Activated CD8-positive, alpha-beta memory T cell treated with anti-CD3 and anti-CD28 coated beads for 36 hours (primary cell): ENCODE measurements around the gene CEND1. TPM values are rescaled to one million over a fixed set of nuclear protein-coding genes. Genes with fewer than 3 reads are reported as not detected.

Experiments
- CTCF ChIA-PET: fragments of 350-600 bp; sonication (Branson Sonifier 250); formaldehyde crosslinking; loops from one replicate; lab custom pipeline; 2021; ENCODE audit warnings: antibody characterized with exemption; lab: Charles Lee
- POLR2A ChIA-PET: fragments of 350-600 bp; sonication (Branson Sonifier 250); formaldehyde crosslinking; loops from one replicate; lab custom pipeline; 2021; ENCODE audit warnings: antibody characterized with exemption; lab: Charles Lee
- total RNA-seq, 2 experiments: library from RNA; stranded (reverse); gene quantifications; one replicate each; pipeline ENCODE4 v1.2.3, GENCODE V29; 2021

The CEND1 gene
- total RNA-seq, 2 experiments from 2014 or later, result 1.3 to 1.4 TPM

DNA sequence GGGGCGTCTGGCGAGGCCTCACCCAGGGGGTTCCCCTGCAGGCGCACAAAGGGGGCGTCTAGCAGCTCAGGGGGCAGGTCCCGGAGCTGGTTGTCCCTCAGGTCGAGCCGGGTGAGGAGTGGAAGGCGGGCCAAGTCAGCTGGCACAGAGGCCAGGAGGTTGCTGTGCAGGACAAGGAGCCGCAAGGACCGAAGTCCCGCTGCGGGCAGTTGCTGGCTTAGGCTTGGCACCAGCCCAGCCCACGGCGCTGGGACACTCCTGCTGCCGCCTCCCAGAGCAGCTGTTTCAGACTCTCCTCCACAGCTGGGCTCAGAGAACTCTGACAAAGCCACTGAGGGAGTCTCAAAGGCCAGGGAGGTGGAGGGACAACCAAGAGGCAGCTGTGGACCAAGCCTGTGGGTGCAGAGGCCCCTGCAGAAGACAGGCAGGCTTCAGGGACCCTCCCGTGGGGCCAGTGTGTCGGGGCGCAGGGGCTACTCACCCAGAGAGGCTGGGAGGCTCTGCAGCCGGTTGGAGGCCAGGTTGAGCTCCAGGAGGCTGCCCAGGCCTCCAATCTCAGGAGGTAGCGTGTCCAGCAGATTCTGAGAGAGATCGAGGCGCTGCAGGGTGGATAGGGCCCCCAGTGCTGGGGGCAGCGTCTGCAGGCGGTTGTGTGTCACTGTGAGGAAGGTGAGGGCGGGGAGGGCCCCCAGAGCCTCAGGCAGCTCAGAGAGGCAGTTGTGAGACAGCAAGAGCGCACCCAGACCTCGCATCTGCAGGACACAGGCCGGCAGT is 13.0 kb upstream of the CEND1 start:
- ChIA-PET POLR2A (interaction anchor here (0.6 kb wide), 1 partner anchor 8 kb away, joined by 5 read pairs; no protein-coding TSS in a partner anchor), CTCF (no interaction called here)

DNA sequence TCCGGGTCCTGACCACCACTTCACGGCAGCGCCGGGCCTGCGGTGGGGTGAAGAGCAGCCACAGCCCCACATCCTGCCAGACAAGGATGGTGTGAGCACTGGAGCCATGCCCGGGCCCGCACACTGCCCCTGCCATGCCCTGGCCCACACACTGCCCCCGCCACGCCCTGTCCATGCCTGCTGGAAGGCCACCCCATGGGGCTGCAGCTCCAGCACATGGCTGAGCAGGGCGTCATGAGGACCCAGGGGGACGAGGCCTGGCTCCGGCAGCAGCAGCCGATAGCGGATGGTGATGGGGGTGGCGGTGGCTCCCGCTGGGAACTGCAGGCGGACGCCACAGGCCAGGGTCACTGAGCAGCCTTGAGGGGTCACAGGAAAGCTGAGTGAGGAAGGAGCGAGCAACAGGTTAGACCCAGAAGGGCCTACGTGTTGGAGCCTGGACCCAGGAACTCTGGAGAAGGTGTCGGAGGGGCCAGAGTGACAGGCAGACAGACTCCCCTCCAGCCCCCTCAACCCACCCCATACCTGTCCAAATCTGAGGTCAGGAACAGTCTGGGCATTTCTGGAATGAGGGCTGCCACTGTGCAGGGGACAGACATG is 12.2 kb upstream of the CEND1 start:
- CTCF ChIA-PET, result no interaction called here

DNA sequence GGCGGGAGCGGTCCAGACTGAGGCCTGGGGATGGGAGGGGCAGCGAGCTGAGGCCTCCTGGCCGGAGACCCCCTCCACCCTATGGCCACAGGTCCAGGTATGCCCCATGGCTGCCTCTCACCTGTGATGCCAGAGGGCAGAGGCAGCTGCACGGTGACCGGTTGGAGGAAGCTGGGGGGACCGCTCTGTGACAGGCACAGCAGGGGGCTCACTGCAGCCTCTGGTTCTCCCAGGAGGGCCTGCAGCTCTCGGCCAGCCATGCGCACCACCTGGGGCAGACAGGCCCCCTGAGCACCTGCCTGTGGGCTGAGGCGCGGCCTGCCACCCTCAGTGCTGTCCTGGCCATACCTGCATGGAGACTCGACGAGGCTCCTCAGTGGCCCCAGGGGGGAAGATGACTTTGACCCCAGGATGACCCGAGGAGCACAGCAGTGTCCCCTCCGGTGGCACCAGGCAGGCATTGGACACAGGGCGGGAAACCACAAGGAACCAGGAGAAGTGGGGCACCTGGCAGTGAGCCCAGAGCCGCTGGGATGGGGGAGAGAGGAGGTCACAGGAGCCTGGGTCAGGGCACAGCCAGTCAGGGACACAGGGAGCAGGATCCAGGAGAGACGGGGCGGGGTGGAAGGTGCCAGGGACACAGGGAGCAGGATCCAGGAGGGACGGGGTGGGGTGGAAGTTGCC is 11.3 kb upstream of the CEND1 start:
- ChIA-PET CTCF (no interaction called here), POLR2A (no interaction called here)

More for the DNA sequence above, 12.2 kb upstream of the CEND1 start:
- POLR2A ChIA-PET, result no interaction called here

DNA sequence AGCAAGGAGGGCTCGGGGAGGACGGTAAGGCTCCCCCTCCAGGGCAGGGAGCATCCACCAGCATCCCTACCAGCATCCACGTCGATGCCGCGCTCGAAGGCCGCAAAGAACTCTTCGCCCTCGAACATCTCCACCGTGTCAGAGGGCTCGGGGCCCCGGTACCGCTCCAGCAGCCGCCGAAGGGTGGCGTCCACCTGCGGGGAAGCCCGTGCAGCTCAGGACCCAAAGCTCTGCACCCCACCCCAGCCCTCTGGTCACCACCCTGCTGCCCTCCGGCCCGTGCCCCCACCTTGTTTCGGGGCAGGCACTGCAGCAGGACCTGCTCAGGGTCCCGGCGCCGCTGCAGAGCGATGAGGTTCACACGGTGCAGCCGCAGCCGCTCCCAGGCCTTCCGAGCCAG is 10.6 kb upstream of the CEND1 start:
- CTCF ChIA-PET, result no interaction called here
- POLR2A ChIA-PET, result no interaction called here

DNA sequence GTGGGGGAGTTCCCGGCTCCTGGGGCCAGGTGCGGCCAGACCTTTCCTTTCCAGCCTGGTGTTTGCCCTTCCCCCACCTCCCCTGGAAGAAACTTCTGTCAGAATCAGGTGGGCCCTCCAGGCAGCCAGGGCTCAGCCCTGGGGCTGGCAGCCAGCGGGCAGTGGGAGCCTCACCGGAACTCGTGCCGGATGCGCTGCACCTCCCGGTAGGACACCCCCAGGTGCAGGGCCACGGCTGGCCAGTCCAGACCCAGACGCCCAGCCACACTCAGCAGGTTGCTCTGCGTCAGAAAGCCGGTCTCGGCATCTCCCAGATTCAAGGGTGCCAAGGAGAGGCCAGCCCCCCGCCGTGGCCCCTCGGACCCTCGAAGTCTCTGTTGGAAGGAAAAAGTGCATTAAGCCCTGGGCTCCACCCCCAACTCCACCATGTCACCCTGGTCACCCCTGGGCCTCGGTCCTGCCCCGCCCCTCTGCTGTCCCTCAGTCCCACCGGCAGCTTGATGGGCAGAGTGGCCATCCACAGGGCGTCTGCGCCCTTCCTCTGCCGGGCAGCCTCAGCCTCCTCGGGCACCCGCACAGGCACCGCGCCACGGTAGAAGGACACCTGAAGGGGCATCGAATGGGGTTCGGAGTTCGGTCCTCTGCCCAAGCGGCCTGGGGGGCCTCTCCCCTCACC is 9.9 kb upstream of the CEND1 start:
- ChIA-PET CTCF (interaction anchor here (1.0 kb wide), 1 partner anchor 8 kb away, joined by 5 read pairs; no protein-coding TSS in a partner anchor), POLR2A (no interaction called here)

DNA sequence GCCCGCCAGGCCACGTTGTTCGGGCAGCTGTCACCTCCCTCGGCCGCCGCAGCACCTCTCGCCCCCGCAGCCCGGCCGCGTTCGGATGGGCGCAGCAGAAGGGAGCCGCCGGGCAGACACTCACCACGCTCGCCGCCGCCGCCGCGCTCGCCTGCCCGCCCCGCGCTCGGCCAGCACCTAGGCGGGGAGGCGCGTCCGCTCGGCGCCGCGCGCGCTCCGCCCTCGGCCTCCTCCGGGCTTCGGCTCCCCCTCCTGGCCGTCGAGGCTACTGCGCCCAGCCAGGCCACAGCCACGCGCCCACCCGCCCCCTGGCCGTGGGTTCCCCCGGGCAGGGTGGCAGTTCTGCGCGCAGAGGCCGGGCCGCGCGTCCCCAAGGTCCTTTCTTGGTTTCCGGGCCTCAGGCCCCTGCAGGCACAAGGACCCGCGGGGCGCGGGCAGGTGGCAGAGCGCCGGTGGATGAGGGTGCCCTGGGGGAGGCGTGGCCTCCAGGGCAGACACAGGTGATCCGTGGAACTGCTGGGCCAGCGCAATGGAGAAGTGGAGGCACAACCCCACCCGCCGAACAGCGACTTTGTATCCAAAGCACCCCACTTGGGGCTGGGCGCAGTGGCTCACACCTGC is 8.3 kb upstream of the CEND1 start, which contains the start of gene SLC25A22:
Gene SLC25A22 (minus strand): TSS at position 189 of the 621 bp plus-strand sequence. CDS start 3,275 bp downstream, outside the sequence.
- POLR2A ChIA-PET, result no interaction called here
- CTCF ChIA-PET, result interaction anchor here (1.0 to 2.6 kb wide), 3 partner anchors 9 to 34 kb away, joined by 3 to 10 read pairs (median 5); partner anchors contain the start of genes CD151 and GATD1

DNA sequence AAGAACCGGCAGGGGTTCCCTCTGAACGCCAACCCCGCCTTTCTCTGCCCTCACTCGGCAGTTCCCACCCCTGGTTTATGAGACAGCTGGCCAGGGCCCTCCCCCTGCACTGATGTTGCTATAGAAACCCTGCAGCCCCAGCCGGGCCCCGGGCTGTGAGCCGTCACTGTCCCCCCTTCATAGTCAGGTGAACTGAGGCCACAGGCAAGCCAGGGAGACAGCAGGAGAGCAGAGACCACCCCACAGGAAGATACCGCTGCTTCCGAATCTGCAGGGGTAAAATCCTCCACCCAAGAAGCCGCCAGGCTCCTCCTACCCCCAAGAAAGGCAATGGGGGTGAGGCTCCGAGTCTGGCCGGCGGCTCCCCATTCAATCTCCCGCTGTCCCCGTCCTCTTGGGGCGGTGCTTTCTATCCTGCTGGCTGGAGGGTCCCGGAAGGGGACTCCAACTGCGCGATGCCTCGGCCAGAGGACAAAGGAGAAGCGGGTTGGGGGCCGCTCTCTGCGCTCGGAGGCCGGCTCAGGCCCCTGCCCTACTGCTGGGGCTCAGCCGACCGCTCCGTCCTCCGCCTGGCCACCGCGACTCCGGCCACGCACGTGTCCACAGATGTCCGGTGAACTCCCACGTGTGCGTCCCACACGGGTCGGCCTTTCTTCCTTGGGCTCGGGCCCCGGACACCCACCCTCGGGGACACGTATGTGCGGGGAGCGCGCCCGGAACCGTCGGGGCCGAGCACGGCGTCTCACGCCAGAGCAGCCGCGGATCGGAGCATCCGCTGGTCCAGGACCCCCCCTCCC is 7.6 kb upstream of the CEND1 start:
- CTCF ChIA-PET, result interaction anchor here (2.6 kb wide), 1 partner anchor 20 kb away, joined by 10 read pairs; the partner anchor contains the start of gene GATD1
- POLR2A ChIA-PET, result interaction anchor here (0.6 to 0.8 kb wide), 2 partner anchors 12 to 13 kb away, joined by 3 to 4 read pairs; partner anchors contain the start of gene RPLP2

DNA sequence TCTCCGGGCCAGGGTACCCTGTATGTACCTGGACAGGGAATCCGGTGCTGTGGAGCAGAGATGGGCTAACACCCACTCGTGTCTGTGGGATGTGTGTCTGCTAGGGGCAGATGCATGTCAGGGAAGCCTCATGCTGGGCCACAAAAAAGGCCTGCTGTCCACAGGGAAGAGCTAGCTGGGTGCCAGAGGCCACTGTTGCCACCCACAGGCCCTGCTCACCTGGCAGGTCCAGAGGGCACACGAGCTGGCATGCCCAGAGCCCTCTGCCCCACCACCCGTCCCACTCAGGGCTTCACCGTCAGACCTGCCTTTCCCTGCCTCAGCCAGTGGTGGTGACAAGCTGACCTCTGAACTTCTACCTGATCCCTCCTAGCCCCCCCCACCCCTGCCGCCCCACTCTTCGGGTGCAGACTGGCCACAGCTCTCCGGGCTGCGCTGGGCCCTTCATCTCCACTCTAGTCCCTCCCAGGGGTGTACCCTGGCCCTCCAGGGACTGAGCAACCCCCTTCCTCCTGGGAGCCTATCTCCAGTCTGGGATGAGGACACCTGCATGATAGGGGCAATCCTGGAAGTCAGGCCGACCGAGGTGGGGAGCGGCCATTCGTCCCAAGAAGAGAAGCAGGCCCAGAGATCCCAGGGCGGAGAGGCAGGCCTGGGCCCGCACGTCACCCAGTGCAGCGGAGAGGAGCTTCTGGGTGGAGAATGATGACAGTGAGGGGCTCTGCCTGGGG is 6.8 kb upstream of the CEND1 start:
- POLR2A ChIA-PET, result interaction anchor here (0.6 to 0.9 kb wide), 3 partner anchors 13 to 48 kb away, joined by 3 to 4 read pairs (median 3); partner anchors contain the start of gene RPLP2
- CTCF ChIA-PET, result interaction anchor here (0.8 to 2.6 kb wide), 2 partner anchors 20 to 29 kb away, joined by 4 to 10 read pairs; partner anchors contain the start of gene GATD1

DNA sequence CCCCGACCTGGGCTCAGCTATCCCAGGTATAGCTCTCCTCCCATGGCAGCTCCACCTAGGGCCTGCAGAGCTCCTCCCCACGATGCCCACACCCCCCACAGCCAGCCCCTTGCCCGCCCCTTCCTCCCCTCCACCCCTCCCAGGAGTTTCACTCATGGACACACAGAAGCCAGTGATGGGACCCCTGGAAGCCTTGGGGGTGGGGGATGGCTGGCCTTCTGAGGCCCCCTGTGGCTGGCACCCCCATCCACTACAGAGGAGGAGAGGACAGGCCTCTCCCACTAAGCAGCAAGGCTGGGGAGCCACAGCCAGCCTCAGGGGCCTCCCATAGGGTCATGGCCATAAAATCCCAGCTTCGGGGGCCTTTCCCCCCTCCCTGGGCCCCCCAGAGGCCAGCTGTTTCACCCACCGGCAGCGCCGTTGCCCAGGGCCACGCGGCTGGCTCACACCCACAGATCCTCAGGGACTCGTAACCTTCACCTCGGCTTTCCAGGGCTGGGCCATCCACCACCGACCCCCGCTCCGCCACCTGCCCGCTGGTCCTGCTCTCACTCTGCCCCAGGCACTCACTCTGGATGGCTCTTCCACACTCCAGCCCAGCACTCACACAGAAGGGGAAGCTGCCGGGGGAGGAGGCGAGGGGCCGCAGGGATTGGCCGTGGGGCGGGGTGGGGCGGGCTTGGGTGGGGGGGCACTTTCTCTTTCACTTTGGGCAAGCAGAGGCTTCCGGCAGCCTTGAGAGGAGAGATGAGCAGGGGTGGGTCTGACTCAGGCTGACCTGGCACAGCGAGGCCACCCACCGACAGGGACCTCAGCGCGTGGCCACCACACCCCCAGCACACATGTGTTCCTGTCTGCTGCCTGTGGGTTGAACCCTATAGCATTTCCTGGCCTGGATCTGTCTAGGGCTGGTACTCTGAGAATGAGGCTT is 6.0 kb upstream of the CEND1 start:
- POLR2A ChIA-PET, result interaction anchor here (0.5 to 0.9 kb wide), 2 partner anchors 15 to 47 kb away, joined by 3 to 5 read pairs; no protein-coding TSS in a partner anchor

DNA sequence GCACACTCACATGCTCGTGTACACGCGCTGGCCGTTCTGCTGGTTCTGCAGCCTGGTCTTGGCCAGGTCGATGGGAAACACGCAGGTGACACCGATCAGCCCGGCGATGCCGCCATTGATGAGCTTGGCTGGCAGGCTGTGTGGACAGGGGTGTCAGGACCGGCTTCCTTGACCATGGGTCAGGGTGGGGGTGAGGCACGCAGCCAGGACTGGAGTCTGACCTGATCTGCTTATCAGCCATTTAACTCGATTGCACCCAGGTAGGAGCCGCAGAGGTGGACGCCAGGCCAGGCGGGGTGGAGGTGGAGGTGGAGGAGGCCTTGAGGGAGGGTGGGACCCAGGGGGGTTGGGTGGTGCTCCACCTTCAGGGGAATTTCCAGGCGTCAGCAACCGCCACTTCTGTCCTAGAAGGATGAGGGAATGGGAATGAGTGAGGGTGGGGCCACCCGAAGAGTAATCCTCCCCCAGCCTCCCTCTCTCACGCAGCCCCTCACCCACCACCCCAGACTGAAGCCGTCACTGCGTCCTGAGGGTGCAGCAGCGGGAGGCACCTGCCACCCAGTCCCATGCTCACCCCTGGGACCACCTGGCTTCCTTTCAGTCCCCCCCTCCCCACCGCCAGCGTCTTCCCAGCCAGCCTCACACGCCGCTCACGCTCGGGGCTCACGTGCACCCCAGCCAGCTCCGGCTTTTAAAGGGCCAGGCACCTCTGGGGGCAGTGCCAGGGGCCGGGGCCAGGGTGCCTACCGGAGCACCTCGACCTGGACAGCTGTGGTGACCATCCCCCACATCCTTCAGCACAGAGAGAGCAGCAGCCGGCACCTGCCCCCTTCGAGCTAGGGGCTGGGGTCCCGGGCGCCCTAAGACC is 5.1 kb upstream of the CEND1 start:
- ChIA-PET CTCF (interaction anchor here (0.9 kb wide), 1 partner anchor 49 kb away, joined by 3 read pairs; no protein-coding TSS in a partner anchor), POLR2A (interaction anchor here (0.5 kb wide), 1 partner anchor 16 kb away, joined by 5 read pairs; no protein-coding TSS in a partner anchor)

More for the DNA sequence above, 6.0 kb upstream of the CEND1 start:
- CTCF ChIA-PET, result interaction anchor here (0.8 to 2.6 kb wide), 3 partner anchors 19 to 50 kb away, joined by 3 to 10 read pairs (median 4); partner anchors contain the start of gene GATD1

DNA sequence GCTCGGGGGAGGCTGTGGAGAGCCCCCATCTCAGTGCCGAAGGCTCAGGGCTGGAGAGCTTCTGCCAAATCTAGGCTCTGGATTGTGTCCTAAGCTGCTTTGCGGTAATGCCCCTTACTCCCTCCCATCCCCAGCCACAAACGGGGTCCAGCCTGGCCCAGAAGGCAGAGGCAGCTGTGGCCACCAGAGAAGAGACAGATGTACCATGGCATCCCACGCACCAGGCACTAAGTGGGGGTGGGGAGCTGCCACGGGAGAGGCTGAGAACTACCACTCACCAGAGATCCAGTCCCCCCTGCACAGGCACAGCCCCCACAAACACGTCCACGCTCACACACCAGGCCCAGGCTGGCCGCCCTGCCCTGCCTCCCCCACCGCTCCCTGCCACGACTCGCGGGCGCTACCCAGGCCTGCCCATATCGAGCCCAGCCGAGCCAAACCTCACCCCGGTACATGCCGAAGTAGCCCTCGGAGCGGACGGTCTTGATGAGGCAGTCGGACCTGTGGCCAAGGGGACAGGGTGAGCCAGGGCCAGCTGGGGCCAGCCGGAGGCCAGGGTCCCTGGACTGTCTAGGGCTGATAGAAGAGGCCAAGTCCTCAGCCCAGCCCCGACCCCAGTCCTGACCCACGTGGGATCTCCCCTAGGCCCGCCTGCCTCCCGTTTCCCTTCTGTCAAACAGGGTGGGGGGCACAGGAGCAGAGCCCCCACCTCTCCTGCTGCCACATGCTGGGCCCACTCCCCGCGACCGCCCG is 4.3 kb upstream of the CEND1 start:
- CTCF ChIA-PET, result interaction anchor here (0.5 to 1.0 kb wide), 2 partner anchors 13 to 230 kb away, joined by 3 read pairs; no protein-coding TSS in a partner anchor

DNA sequence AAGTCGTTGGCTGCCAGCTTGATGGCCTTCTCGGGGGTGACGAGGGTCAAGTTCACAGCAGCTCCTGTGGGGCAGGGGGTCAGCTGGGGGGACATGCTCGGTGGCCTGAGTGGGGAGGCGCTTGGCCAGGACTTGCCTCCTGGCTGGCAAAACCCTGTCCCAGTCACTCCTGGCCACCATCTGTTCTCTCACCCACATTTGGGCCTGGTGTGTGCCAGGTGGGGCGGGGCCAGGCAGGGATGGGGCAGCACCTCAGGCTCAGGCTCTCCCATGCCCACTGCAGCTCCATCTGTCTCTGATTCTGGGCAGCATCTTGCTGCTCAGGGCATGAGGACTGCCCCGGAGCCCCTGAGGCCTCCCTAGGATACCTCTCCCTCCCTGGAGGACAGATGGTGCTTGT is 3.7 kb upstream of the CEND1 start:
- ChIA-PET CTCF (interaction anchor here (1.0 kb wide), 1 partner anchor 13 kb away, joined by 3 read pairs; no protein-coding TSS in a partner anchor), POLR2A (interaction anchor here (0.8 to 0.9 kb wide), 2 partner anchors 16 to 17 kb away, joined by 3 read pairs; partner anchors contain the start of genes GATD1 and RPLP2)

More for the DNA sequence above, 4.3 kb upstream of the CEND1 start:
- POLR2A ChIA-PET, result interaction anchor here (0.9 kb wide), 1 partner anchor 17 kb away, joined by 3 read pairs; the partner anchor contains the start of gene GATD1

DNA sequence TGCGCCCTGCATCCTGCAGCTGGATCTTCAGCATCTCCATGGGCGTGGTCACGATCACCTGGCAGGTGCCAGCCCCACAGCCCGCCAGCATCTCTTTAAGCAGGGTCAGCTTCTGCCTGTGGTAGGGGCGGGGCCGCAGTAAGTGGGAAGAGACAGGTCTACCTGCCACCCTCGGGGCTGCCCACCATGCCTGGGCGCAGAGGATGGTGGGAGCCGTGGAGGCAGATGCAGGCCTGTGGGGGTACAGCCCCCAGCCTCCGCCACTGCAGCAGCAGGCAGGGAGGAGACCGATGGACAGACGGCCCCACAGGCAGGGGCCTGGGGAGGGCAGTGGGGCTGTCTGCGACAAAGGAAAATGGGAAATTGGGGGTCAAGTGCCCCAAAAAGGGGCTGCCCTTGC is 3.0 kb upstream of the CEND1 start:
- CTCF ChIA-PET, result no interaction called here
- POLR2A ChIA-PET, result interaction anchor here (0.8 kb wide), 1 partner anchor 16 kb away, joined by 3 read pairs; the partner anchor contains the start of gene RPLP2

DNA sequence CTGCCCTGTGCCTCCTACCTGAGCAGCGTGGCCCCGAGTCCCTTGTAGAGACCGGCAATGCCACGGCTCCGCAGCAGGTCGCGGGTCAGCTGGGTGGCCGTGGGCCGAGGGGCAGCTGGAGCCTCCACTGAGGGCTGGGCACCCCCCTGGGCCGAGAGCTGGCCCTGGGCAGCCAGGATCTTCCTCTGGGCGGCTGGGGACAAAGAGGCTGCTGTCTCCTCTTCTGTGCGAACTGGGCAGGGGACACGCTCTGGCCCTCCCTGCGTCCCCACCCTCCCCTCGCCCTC is 2.6 kb upstream of the CEND1 start:
- ChIA-PET POLR2A (no interaction called here), CTCF (no interaction called here)
